Left ventricle myocardium inferior (tissue), 1 donor: ENCODE measurements around the gene CNNM4. TPM values are rescaled to one million over a fixed set of nuclear protein-coding genes. Genes with fewer than 3 reads are reported as not detected.

Source experiments
- DNase-seq: peaks from one replicate; pipeline ENCODE4 v3.0.0-alpha.2; 2020
- H3K27ac ChIP-seq: fragments of 200-600 bp; replicated peaks from 2 replicates; pipeline ENCODE4 v1.8.0; 2021
- H3K27me3 ChIP-seq: fragments of 200-600 bp; 2 replicates; pipeline ENCODE4 v1.8.0; 2021; ENCODE audit warnings: low read depth
- H3K36me3 ChIP-seq: fragments of 200-600 bp; 2 replicates; pipeline ENCODE4 v1.8.0; 2021
- H3K4me1 ChIP-seq: fragments of 200-600 bp; 2 replicates; pipeline ENCODE4 v1.8.0; 2021
- H3K4me3 ChIP-seq: fragments of 200-600 bp; 2 replicates; pipeline ENCODE4 v1.8.0; 2021; ENCODE audit warnings: mild to moderate bottlenecking, moderate library complexity
- H3K9me3 ChIP-seq: fragments of 200-600 bp; replicated peaks from 2 replicates; pipeline ENCODE4 v1.8.0; 2021
- CTCF ChIP-seq: fragments of 200-600 bp; IDR thresholded peaks from 2 replicates; pipeline ENCODE4 v1.8.0; 2021; ENCODE audit warnings: antibody characterized with exemption, mild to moderate bottlenecking, borderline replicate concordance
- intact Hi-C: fragments of 100-400 bp; cut with micrococcal nuclease; formaldehyde crosslinking; loops from one replicate; pipeline ENCODE4 v1.11.0; 2022
- total RNA-seq: library from RNA; stranded (reverse); fragmentation: NEBNext Ultra II Directional; extraction: Animal tissue kit (Norgen Biotek cat#: 25700); gene quantifications from one replicate; pipeline ENCODE4 v1.2.1, GENCODE V29; 2021
- donor health status: DM: no; HTN: yes; CAD: no; lungs with severe emphysema.

CNNM4 gene
- total RNA-seq, 1 donor from 2014 or later, result 28.9 TPM

GRCh38 chr2:96847586-96847985 lies 86.9 kb downstream of the CNNM4 start:
- H3K9me3 ChIP-seq, result no peaks in the 10 kb centered on the region
- no peak for TF ChIP-seq CTCF
- peaks cover 62% of the 10 kb centered on the region for H3K36me3 ChIP-seq
- DNase-seq, result no peak
- H3K27ac ChIP-seq, result peak overlapping the region; percentile 31
- intact Hi-C loops, result no loop called here
- H3K4me1 ChIP-seq, result peaks cover 32% of the 10 kb centered on the region
- H3K27me3 ChIP-seq, result no peaks in the 10 kb centered on the region
- no peak overlapping the region for H3K4me3 ChIP-seq

- Histone ChIP-seq H3K27me3 (no peaks in the 10 kb centered on the region), H3K4me1 (peaks cover 25% of the 10 kb centered on the region), H3K36me3 (peaks cover 69% of the 10 kb centered on the region), H3K27ac (peak overlapping the region; percentile 31), H3K9me3 (no peaks in the 10 kb centered on the region), H3K4me3 (no peak overlapping the region)
- DNase-seq, result no peak
- TF ChIP-seq CTCF, result no peak
- intact Hi-C loops, result no loop called here
Measured at GRCh38 chr2:96848264-96848663, 87.6 kb downstream of the CNNM4 start.

- no peaks in the 10 kb centered on the region for H3K9me3 ChIP-seq
- H3K4me1 ChIP-seq, result peaks cover 24% of the 10 kb centered on the region
- no peak overlapping the region for H3K27ac ChIP-seq
- peaks cover 64% of the 10 kb centered on the region for H3K36me3 ChIP-seq
- no peak overlapping the region for H3K4me3 ChIP-seq
- intact Hi-C loops, result no loop called here
- no peaks in the 10 kb centered on the region for H3K27me3 ChIP-seq
- DNase-seq, result no peak
- TF ChIP-seq CTCF, result no peak
Measured at GRCh38 chr2:96852667-96853066, 92.0 kb downstream of the CNNM4 start.

- Histone ChIP-seq H3K4me1 (peaks cover 19% of the 10 kb centered on the region), H3K4me3 (no peak overlapping the region), H3K27me3 (no peaks in the 10 kb centered on the region), H3K27ac (no peak overlapping the region), H3K9me3 (no peaks in the 10 kb centered on the region), H3K36me3 (peaks cover 57% of the 10 kb centered on the region)
- TF ChIP-seq CTCF, result no peak
- intact Hi-C loops, result no loop called here
- no peak for DNase-seq
Measured at GRCh38 chr2:96853321-96853720, 92.6 kb downstream of the CNNM4 start.

- no peak for DNase-seq
Measured at GRCh38 chr2:96856776-96857666, 96.3 kb downstream of the CNNM4 start.

More at GRCh38 chr2:96856776-96857666, 96.3 kb downstream of the CNNM4 start:
- intact Hi-C loops, result loop anchor here (5.0 kb wide), 1 partner anchor 95 kb away; no protein-coding TSS in a partner anchor
- H3K36me3 ChIP-seq, result peaks cover 43% of the 10 kb centered on the region
- peak overlapping the region; percentile 87 for H3K27ac ChIP-seq
- no peaks in the 10 kb centered on the region for H3K9me3 ChIP-seq
- TF ChIP-seq CTCF, result no peak
- peaks cover 51% of the 10 kb centered on the region for H3K4me1 ChIP-seq
- H3K4me3 ChIP-seq, result peak overlapping the region; percentile 90
- no peaks in the 10 kb centered on the region for H3K27me3 ChIP-seq
